NCI-H2107 (cell line): ENCODE data around the gene METTL5.

Experiments used
- DNase-seq: peaks from one replicate; lab custom pipeline; 2025; lab: John Stamatoyannopoulos, UW

The METTL5 gene

GRCh38 chr2:169781249-169782013 lies 43.3 kb downstream of the METTL5 start:
- no peak for DNase-seq

GRCh38 chr2:169778446-169778845 lies 46.3 kb downstream of the METTL5 start:
- no peak for DNase-seq

GRCh38 chr2:169776252-169776761 lies 48.4 kb downstream of the METTL5 start:
- no peak for DNase-seq

- no peak for DNase-seq
Measured at GRCh38 chr2:169775765-169776164, 48.9 kb downstream of the METTL5 start.

- no peak for DNase-seq
Measured at GRCh38 chr2:169775354-169775753, 49.4 kb downstream of the METTL5 start.

GRCh38 chr2:169772651-169773050 lies 52.1 kb downstream of the METTL5 start:
- DNase-seq: no peak

- no peak for DNase-seq
Measured at GRCh38 chr2:169771612-169772011, 53.1 kb downstream of the METTL5 start.

- DNase-seq: no peak
Measured at GRCh38 chr2:169771021-169771420, 53.7 kb downstream of the METTL5 start.

- DNase-seq: no peak
Measured at GRCh38 chr2:169768262-169768995, 56.3 kb downstream of the METTL5 start.

- no peak for DNase-seq
Measured at GRCh38 chr2:169767243-169767888, 57.3 kb downstream of the METTL5 start.

GRCh38 chr2:169765523-169765922 lies 59.2 kb downstream of the METTL5 start:
- no peak for DNase-seq

GRCh38 chr2:169761970-169762292 lies 62.8 kb downstream of the METTL5 start:
- no peak for DNase-seq
